Measurements from ENCODE around the gene ARHGAP24.
"Not testable (repeated sequence)": the region's sequence is repeated elsewhere in the genome, so short reads cannot be mapped to it uniquely, and the experiment has no call there.

The ARHGAP24 gene

GRCh38 chr4:85970535-85970934, 495.6 kb downstream of the ARHGAP24 start:
- DNase-seq, result no peak

GRCh38 chr4:85979276-85979675, 504.3 kb downstream of the ARHGAP24 start:
- no peak for DNase-seq

- no peak for DNase-seq
These were observed 511.3 kb downstream of the ARHGAP24 start for GRCh38 chr4:85986266-85986665.

- DNase-seq, result no peak
These were observed 518.7 kb downstream of the ARHGAP24 start for GRCh38 chr4:85993641-85994040.

GRCh38 chr4:85994576-85994975, 519.6 kb downstream of the ARHGAP24 start:
- no peak for DNase-seq

GRCh38 chr4:85995361-85995760, 520.4 kb downstream of the ARHGAP24 start:
- no peak for DNase-seq

GRCh38 chr4:86001591-86001990, 526.6 kb downstream of the ARHGAP24 start:
- DNase-seq, result no peak

GRCh38 chr4:86004030-86004429, 529.1 kb downstream of the ARHGAP24 start:
- DNase-seq, result no peak

- no peak for DNase-seq
These were observed 531.1 kb downstream of the ARHGAP24 start for GRCh38 chr4:86006057-86006456.

- no peak for DNase-seq
These were observed 532.1 kb downstream of the ARHGAP24 start for GRCh38 chr4:86007042-86007441.

- no peak for DNase-seq
These were observed 536.2 kb downstream of the ARHGAP24 start for GRCh38 chr4:86011117-86011516.

- no peak for DNase-seq
These were observed 538.7 kb downstream of the ARHGAP24 start for GRCh38 chr4:86013621-86014020.

GRCh38 chr4:86014599-86014998, 539.6 kb downstream of the ARHGAP24 start:
- no peak for DNase-seq

- DNase-seq, result no peak
These were observed 540.7 kb downstream of the ARHGAP24 start for GRCh38 chr4:86015412-86016350.

- no peak for DNase-seq
These were observed 544.4 kb downstream of the ARHGAP24 start for GRCh38 chr4:86019362-86019761.

- no peak for DNase-seq
These were observed 545.0 kb downstream of the ARHGAP24 start for GRCh38 chr4:86019906-86020305.

GRCh38 chr4:86021671-86022070, 546.7 kb downstream of the ARHGAP24 start:
- DNase-seq, result not testable (repeated sequence)

GRCh38 chr4:86026720-86027119, 551.8 kb downstream of the ARHGAP24 start:
- DNase-seq, result no peak

- no peak for DNase-seq
These were observed 557.0 kb downstream of the ARHGAP24 start for GRCh38 chr4:86031927-86032326.

GRCh38 chr4:86032476-86033022, 557.6 kb downstream of the ARHGAP24 start:
- no peak for DNase-seq

- no peak for DNase-seq
These were observed 558.2 kb downstream of the ARHGAP24 start for GRCh38 chr4:86033171-86033570.

- no peak for DNase-seq
These were observed 559.7 kb downstream of the ARHGAP24 start for GRCh38 chr4:86034616-86035015.

- no peak for DNase-seq
These were observed 560.7 kb downstream of the ARHGAP24 start for GRCh38 chr4:86035688-86036087.

GRCh38 chr4:86036736-86037135, 561.8 kb downstream of the ARHGAP24 start:
- DNase-seq, result no peak

Measured in suppressor macrophage treated with lipopolysaccharide for 4 hours (primary cell).